GM12874 (cell line): Measurements from ENCODE around the gene HHIP.

Experiments used
- CTCF ChIP-seq: IDR thresholded peaks from 2 replicates; pipeline ENCODE4 v1.5.1; 2011; ENCODE audit warnings: low read depth, mild to moderate bottlenecking, control low read depth, low read length, moderate library complexity; ENCODE audit not compliant: insufficient read depth

HHIP gene

GRCh38 chr4:144647590-144647989 is 1.6 kb downstream of the HHIP start:
- no peak for TF ChIP-seq CTCF

GRCh38 chr4:144648042-144648441 is 2.1 kb downstream of the HHIP start:
- TF ChIP-seq CTCF = no peak

- TF ChIP-seq CTCF = no peak
These were observed 3.7 kb downstream of the HHIP start for GRCh38 chr4:144649646-144650045.

GRCh38 chr4:144650311-144651005 is 4.5 kb downstream of the HHIP start:
- no peak for TF ChIP-seq CTCF

- TF ChIP-seq CTCF = no peak
These were observed 8.0 kb downstream of the HHIP start for GRCh38 chr4:144653781-144654545.

GRCh38 chr4:144655491-144655890 is 9.5 kb downstream of the HHIP start:
- no peak for TF ChIP-seq CTCF

GRCh38 chr4:144656850-144657249 is 10.9 kb downstream of the HHIP start:
- no peak for TF ChIP-seq CTCF
